ENCODE data around the gene DENND6B. TPM values are rescaled to one million over a fixed set of nuclear protein-coding genes. Genes with fewer than 3 reads are reported as not detected.
A peak's percentile ranks its signal among the peaks of the same experiment; 100 is the strongest.

Gene DENND6B
- total and polyA plus RNA-seq, 2 of the 13 experiments (the other 11 are each of a cell fraction or from before 2014, with no cell fraction given) = 0.95 to 3.8 TPM

DNA sequence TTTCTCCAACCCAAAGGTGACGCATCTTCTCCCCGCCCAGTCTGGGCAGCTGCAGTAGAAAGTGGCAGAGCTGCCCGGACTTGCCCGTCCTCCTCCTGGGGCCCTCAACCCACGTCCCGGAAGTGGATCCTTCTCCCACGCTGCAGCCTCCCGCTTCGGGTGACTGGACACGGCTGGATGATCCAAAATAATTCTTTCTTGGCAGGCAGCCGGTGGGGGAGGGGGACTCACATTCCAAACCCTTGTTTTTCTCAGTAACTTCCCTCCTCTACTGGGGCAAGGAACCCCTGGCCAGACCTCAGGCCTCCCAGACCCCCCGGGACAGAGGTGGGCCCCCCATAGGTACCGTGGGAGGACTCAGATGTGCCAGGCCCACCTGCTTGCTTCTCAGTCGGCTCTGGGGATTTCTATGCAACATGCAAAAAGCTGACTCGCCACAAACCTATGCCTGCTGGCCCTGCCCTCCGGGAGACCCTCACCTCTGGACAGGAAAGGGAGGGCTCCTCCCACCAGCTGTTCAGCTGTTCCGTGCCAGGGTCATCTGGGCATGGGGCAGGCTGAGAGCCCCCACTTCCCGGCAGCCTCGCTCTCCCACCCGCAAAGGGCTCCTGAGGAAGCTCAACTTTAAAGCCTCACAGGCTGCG is 20.8 kb downstream of the DENND6B start (continued):
- TF ChIP-seq, protein P1, sequence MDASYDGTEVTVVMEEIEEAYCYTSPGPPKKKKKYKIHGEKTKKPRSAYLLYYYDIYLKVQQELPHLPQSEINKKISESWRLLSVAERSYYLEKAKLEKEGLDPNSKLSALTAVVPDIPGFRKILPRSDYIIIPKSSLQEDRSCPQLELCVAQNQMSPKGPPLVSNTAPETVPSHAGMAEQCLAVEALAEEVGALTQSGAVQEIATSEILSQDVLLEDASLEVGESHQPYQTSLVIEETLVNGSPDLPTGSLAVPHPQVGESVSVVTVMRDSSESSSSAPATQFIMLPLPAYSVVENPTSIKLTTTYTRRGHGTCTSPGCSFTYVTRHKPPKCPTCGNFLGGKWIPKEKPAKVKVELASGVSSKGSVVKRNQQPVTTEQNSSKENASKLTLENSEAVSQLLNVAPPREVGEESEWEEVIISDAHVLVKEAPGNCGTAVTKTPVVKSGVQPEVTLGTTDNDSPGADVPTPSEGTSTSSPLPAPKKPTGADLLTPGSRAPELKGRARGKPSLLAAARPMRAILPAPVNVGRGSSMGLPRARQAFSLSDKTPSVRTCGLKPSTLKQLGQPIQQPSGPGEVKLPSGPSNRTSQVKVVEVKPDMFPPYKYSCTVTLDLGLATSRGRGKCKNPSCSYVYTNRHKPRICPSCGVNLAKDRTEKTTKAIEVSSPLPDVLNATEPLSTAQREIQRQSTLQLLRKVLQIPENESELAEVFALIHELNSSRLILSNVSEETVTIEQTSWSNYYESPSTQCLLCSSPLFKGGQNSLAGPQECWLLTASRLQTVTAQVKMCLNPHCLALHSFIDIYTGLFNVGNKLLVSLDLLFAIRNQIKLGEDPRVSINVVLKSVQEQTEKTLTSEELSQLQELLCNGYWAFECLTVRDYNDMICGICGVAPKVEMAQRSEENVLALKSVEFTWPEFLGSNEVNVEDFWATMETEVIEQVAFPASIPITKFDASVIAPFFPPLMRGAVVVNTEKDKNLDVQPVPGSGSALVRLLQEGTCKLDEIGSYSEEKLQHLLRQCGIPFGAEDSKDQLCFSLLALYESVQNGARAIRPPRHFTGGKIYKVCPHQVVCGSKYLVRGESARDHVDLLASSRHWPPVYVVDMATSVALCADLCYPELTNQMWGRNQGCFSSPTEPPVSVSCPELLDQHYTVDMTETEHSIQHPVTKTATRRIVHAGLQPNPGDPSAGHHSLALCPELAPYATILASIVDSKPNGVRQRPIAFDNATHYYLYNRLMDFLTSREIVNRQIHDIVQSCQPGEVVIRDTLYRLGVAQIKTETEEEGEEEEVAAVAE (CRISPR knock-in tag; IDR thresholded peaks at IDR 0.05; ENCODE audit: borderline replicate concordance) = no peak
- TF ChIP-seq ETV5 (CRISPR knock-in tag; IDR thresholded peaks at IDR 0.05; ENCODE audit: borderline replicate concordance) (peak; percentile 50; the same call in 1 of the 2 replicates), ZNF878 (CRISPR knock-in tag; IDR thresholded peaks at IDR 0.05) (no peak), PHB2 (IDR thresholded peaks at IDR 0.05; ENCODE audit: partially characterized antibody) (no peak), LCORL (IDR thresholded peaks at IDR 0.05) (no peak), LCORL (CRISPR knock-in tag; IDR thresholded peaks at IDR 0.05) (peak; percentile 53; the same call in 1 of the 2 replicates), FOSL2 (CRISPR knock-in tag; IDR thresholded peaks at IDR 0.05) (0 out of 2 replicates have a peak, but pooled peaks have one; percentile 42), KMT2B (CRISPR knock-in tag; IDR thresholded peaks at IDR 0.05) (no peak), POGZ (CRISPR knock-in tag; IDR thresholded peaks at IDR 0.05) (no peak), RBM39 (IDR thresholded peaks at IDR 0.05; ENCODE audit: low read depth, low read length, poor library complexity, severe bottlenecking) (peak; percentile 45), SPEN (CRISPR knock-in tag; IDR thresholded peaks at IDR 0.05; ENCODE audit: low read depth) (peak; percentile 47; the same call in 1 of the 2 replicates), NR2F6 (IDR thresholded peaks at IDR 0.05) (no peak), NR2F6 (CRISPR knock-in tag; IDR thresholded peaks at IDR 0.05) (0 out of 2 replicates have a peak, but pooled peaks have one; percentile 17)
- TF ChIP-seq, protein P2, sequence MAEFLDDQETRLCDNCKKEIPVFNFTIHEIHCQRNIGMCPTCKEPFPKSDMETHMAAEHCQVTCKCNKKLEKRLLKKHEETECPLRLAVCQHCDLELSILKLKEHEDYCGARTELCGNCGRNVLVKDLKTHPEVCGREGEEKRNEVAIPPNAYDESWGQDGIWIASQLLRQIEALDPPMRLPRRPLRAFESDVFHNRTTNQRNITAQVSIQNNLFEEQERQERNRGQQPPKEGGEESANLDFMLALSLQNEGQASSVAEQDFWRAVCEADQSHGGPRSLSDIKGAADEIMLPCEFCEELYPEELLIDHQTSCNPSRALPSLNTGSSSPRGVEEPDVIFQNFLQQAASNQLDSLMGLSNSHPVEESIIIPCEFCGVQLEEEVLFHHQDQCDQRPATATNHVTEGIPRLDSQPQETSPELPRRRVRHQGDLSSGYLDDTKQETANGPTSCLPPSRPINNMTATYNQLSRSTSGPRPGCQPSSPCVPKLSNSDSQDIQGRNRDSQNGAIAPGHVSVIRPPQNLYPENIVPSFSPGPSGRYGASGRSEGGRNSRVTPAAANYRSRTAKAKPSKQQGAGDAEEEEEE (CRISPR knock-in tag; IDR thresholded peaks at IDR 0.05; ENCODE audit: borderline replicate concordance) = no peak
- TF ChIP-seq, protein P3, sequence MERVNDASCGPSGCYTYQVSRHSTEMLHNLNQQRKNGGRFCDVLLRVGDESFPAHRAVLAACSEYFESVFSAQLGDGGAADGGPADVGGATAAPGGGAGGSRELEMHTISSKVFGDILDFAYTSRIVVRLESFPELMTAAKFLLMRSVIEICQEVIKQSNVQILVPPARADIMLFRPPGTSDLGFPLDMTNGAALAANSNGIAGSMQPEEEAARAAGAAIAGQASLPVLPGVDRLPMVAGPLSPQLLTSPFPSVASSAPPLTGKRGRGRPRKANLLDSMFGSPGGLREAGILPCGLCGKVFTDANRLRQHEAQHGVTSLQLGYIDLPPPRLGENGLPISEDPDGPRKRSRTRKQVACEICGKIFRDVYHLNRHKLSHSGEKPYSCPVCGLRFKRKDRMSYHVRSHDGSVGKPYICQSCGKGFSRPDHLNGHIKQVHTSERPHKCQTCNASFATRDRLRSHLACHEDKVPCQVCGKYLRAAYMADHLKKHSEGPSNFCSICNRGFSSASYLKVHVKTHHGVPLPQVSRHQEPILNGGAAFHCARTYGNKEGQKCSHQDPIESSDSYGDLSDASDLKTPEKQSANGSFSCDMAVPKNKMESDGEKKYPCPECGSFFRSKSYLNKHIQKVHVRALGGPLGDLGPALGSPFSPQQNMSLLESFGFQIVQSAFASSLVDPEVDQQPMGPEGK (CRISPR knock-in tag; IDR thresholded peaks at IDR 0.05) = 0 out of 2 replicates have a peak, but pooled peaks have one; percentile 41
- TF ChIP-seq, protein P4, sequence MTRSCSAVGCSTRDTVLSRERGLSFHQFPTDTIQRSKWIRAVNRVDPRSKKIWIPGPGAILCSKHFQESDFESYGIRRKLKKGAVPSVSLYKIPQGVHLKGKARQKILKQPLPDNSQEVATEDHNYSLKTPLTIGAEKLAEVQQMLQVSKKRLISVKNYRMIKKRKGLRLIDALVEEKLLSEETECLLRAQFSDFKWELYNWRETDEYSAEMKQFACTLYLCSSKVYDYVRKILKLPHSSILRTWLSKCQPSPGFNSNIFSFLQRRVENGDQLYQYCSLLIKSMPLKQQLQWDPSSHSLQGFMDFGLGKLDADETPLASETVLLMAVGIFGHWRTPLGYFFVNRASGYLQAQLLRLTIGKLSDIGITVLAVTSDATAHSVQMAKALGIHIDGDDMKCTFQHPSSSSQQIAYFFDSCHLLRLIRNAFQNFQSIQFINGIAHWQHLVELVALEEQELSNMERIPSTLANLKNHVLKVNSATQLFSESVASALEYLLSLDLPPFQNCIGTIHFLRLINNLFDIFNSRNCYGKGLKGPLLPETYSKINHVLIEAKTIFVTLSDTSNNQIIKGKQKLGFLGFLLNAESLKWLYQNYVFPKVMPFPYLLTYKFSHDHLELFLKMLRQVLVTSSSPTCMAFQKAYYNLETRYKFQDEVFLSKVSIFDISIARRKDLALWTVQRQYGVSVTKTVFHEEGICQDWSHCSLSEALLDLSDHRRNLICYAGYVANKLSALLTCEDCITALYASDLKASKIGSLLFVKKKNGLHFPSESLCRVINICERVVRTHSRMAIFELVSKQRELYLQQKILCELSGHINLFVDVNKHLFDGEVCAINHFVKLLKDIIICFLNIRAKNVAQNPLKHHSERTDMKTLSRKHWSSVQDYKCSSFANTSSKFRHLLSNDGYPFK (CRISPR knock-in tag; IDR thresholded peaks at IDR 0.05; ENCODE audit: borderline replicate concordance) = no peak
- TF ChIP-seq, protein P5, sequence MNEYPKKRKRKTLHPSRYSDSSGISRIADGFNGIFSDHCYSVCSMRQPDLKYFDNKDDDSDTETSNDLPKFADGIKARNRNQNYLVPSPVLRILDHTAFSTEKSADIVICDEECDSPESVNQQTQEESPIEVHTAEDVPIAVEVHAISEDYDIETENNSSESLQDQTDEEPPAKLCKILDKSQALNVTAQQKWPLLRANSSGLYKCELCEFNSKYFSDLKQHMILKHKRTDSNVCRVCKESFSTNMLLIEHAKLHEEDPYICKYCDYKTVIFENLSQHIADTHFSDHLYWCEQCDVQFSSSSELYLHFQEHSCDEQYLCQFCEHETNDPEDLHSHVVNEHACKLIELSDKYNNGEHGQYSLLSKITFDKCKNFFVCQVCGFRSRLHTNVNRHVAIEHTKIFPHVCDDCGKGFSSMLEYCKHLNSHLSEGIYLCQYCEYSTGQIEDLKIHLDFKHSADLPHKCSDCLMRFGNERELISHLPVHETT (CRISPR knock-in tag; conservative IDR thresholded peaks at IDR 0.05) = no peak

Measured in HepG2 (cell line).